ENCODE data around the gene CREB3L1. TPM values are rescaled to one million over a fixed set of nuclear protein-coding genes. Genes with fewer than 3 reads are reported as not detected.

Gene CREB3L1
- total RNA-seq, 8 experiments from 2014 or later: 0.58 to 8.8 (median 1.8) TPM

DNA sequence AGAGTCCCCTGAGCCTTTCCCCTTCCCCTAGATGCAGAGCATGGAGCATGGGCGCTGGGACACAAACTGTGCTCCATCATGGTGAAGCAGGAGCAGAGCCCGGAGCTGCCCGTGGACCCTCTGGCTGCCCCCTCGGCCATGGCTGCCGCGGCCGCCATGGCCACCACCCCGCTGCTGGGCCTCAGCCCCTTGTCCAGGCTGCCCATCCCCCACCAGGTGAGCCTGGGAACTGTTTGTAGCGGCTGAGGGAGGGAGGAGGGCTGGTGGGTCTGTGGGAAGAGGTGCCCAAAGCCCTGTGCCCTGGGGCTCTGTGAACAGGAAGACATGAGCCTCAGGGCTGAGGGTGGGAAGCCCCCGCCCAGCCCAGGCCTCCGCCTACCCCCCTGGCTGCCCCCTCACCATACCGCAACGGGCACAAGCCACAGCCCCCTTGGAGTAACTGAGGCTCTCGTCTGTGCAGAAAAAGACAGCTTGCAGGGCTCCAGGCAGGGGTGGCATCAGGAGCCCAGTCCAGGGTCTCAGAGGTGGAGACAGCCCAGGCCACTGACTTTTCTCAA, 30.4 kb downstream of the CREB3L1 start:
- Histone ChIP-seq H3K4me3 (no peak overlapping the region), H3K27ac (no peak overlapping the region), H3K4me1 (replicated peaks in 1 of 2) (no peaks in the 10 kb centered on the region)
- in situ Hi-C loops (cut with MboI; ENCODE audit: low pct_unique_long_range_greater_than_20kb in 2 of 9, low sequenced_read_pairs in 9 of 9, unreplicated experiment in 9 of 9): loop anchor here in 1 of 9 experiments (25.0 kb wide), 1 partner anchor 421 kb away; the partner anchor contains the start of gene MAPK8IP1
- ATAC-seq (replicated peaks in 6 of 8): peak in 6 of 8 experiments; percentile 8 to 22 (median 16)
- WGBS, 10 experiments: 92% methylated on average over 5 of the region's 14 CpGs; no CpG with 5 or more reads in 9 of the 10 experiments

- peak; percentile 76 to 94 (median 85) for ATAC-seq (replicated peaks in 6 of 8)
- H3K27ac ChIP-seq: no peak overlapping the region
- 0 to 100% (median 22%) methylated on average over 1 to 7 of the region's 12 CpGs; no CpG with 5 or more reads in 4 of the 10 experiments for WGBS, 10 experiments
- H3K4me1 ChIP-seq (replicated peaks in 1 of 2): no peaks in the 10 kb centered on the region
- in situ Hi-C loops (cut with MboI; ENCODE audit: low pct_unique_long_range_greater_than_20kb in 2 of 9, low sequenced_read_pairs in 9 of 9, unreplicated experiment in 9 of 9): loop anchor here in 1 of 9 experiments (25.0 kb wide), 1 partner anchor 422 kb away; the partner anchor contains the start of gene MAPK8IP1
- no peak overlapping the region for H3K4me3 ChIP-seq
Observed at GRCh38 chr11:46308631-46309419, 31.4 kb downstream of the CREB3L1 start.

- ATAC-seq (replicated peaks in 6 of 8): peak in 5 of 8 experiments; percentile 11 to 49 (median 28)
- Histone ChIP-seq H3K4me3 (no peak overlapping the region), H3K4me1 (replicated peaks in 1 of 2) (no peaks in the 10 kb centered on the region), H3K27ac (no peak overlapping the region)
- in situ Hi-C loops (cut with MboI; ENCODE audit: low pct_unique_long_range_greater_than_20kb in 2 of 9, low sequenced_read_pairs in 9 of 9, unreplicated experiment in 9 of 9): loop anchor here in 2 of 9 experiments (10.0 to 25.0 kb wide), 2 partner anchors 65 to 423 kb away; partner anchors contain the start of gene MAPK8IP1 (in 1 of the 2)
- WGBS, 10 experiments: 22 to 100% (median 80%) methylated on average over 1 to 3 of the region's 4 CpGs; no CpG with 5 or more reads in 5 of the 10 experiments
Observed at GRCh38 chr11:46309814-46310259, 32.4 kb downstream of the CREB3L1 start.

- WGBS, 10 experiments: 49 to 100% (median 75%) methylated on average over 1 to 12 of the region's 16 CpGs; no CpG with 5 or more reads in 2 of the 10 experiments
- H3K27ac ChIP-seq: no peak overlapping the region
- H3K4me3 ChIP-seq: no peak overlapping the region
- H3K4me1 ChIP-seq (replicated peaks in 1 of 2): no peaks in the 10 kb centered on the region
- in situ Hi-C loops (cut with MboI; ENCODE audit: low pct_unique_long_range_greater_than_20kb in 2 of 9, low sequenced_read_pairs in 9 of 9, unreplicated experiment in 9 of 9): loop anchor here in 2 of 9 experiments (10.0 to 25.0 kb wide), 2 partner anchors 70 to 428 kb away; partner anchors contain the start of gene MAPK8IP1 (in 1 of the 2)
- peak in 5 of 8 experiments; percentile 22 to 97 (median 87) for ATAC-seq (replicated peaks in 6 of 8)
Observed at GRCh38 chr11:46315033-46315738, 37.7 kb downstream of the CREB3L1 start.

DNA sequence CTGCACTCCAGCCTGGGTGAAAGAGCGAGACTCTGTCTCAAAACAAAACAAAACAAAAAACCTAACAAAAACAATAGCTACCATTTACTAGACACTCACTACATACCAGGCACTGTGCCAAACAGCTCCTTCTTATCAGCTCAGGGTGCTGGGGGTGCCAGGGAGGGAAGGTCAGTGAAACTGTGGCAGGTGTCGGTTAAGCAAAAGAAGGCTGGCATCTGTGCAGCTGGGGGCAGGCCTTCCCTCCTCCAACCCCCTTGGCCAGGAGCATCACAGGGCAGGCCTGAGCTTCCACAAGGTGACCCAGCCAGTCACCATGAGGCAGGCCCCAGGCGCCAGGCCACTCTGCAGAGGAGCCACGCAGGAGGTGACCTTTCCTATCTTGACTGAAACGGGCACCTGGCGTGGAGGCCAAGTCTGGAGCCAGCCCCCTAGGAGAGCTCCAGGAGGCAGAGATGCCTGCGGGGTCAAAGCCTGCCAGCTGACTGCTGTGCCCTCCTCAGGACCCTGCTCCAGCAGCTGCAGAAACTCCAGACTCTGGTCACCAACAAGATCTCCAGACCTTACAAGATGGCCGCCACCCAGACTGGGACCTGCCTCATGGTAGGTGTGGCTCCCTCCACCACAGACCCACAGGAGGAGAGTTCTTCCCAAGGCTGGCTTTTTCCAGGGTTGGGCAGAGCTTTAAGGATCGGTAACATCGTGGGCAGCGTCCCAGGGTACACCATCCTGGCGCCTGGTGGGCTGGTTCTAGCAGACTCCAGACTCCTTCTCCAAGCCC, 38.5 kb downstream of the CREB3L1 start:
- WGBS, 10 experiments: 80 to 100% (median 90%) methylated on average over 1 to 5 of the region's 12 CpGs; no CpG with 5 or more reads in 6 of the 10 experiments
- ATAC-seq (replicated peaks in 6 of 8): no peak
- no peak overlapping the region for H3K4me3 ChIP-seq
- no peaks in the 10 kb centered on the region for H3K4me1 ChIP-seq (replicated peaks in 1 of 2)
- no peak overlapping the region for H3K27ac ChIP-seq
- in situ Hi-C loops (cut with MboI; ENCODE audit: low pct_unique_long_range_greater_than_20kb in 2 of 9, low sequenced_read_pairs in 9 of 9, unreplicated experiment in 9 of 9): loop anchor here in 2 of 9 experiments (10.0 to 25.0 kb wide), 2 partner anchors 71 to 429 kb away; partner anchors contain the start of gene MAPK8IP1 (in 1 of the 2)

DNA sequence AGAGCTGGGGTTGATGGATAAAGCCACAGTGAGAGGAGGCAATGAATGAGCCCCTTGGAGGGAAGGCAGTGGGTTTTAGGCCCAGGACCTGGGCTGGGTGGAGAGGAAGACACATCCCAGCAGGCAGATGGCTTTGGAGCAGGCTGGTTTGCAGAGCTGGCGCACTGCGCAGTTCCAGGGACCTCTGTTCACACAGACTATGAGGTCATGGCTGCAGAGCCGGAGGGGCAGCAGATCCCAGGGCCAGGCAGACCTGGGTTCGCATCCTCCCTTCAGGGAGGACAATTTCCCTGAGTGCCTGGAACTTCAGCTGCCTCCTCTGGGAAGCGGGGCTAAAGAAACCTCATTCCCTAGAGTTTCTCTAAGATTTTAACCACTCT, 41.6 kb downstream of the CREB3L1 start:
- no peak overlapping the region for H3K27ac ChIP-seq
- H3K4me1 ChIP-seq (replicated peaks in 1 of 2): no peaks in the 10 kb centered on the region
- ATAC-seq (replicated peaks in 6 of 8): no peak
- in situ Hi-C loops (cut with MboI; ENCODE audit: low pct_unique_long_range_greater_than_20kb in 2 of 9, low sequenced_read_pairs in 9 of 9, unreplicated experiment in 9 of 9): loop anchor here in 2 of 9 experiments (10.0 to 25.0 kb wide), 2 partner anchors 74 to 432 kb away; partner anchors contain the start of gene MAPK8IP1 (in 1 of the 2)
- 83 to 95% (median 94%) methylated on average over 2 to 3 of the region's 5 CpGs; no CpG with 5 or more reads in 5 of the 10 experiments for WGBS, 10 experiments
- H3K4me3 ChIP-seq: no peak overlapping the region

DNA sequence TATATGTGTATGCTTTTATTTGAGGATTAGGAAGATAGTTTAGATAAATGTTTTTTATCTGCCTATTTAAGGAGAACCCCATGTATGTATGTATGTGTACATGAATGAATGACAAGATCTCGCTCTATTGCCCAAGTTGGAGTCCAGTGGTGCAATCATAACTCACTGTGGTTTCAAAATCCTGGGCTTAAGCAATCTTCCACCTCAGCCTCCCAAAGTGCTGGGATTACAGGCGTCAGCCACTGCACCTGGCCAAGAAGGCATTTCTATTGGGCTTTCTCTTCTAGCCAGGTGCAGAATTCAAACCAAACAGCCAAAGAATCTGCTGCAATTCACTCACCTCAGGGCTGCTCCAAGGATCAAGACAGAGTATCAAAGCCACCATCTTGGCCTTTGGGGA, 44.3 kb downstream of the CREB3L1 start:
- ATAC-seq (replicated peaks in 6 of 8): no peak
- no peak overlapping the region for H3K27ac ChIP-seq
- WGBS, 10 experiments: 71 to 100% (median 88%) methylated on average over 1 to 2 of the region's 2 CpGs; no CpG with 5 or more reads in 4 of the 10 experiments
- in situ Hi-C loops (cut with MboI; ENCODE audit: low pct_unique_long_range_greater_than_20kb in 2 of 9, low sequenced_read_pairs in 9 of 9, unreplicated experiment in 9 of 9): loop anchor here in 1 of 9 experiments (25.0 kb wide), 1 partner anchor 434 kb away; the partner anchor contains the start of gene MAPK8IP1
- H3K4me3 ChIP-seq: no peak overlapping the region
- no peaks in the 10 kb centered on the region for H3K4me1 ChIP-seq (replicated peaks in 1 of 2)

DNA sequence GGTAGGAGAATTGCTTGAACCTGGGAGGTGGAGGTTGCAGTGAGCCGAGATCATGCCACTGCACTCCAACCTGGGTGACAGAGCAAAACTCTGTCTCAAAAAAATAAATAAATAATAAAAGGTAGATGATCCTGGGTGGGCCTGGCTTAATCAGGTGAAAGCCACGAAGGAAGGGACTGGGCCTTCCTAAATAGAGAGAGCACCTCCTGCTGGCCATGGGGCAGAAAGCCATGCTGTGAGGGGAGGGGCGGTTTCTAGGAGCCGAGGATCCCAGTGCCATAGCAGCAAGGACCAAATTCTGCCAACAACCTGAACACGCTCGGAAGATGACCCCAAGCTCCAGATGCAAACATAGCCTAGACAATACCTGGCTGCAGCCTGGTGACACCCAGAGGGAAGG, 45.3 kb downstream of the CREB3L1 start:
- H3K4me1 ChIP-seq (replicated peaks in 1 of 2): no peaks in the 10 kb centered on the region
- no peak overlapping the region for H3K4me3 ChIP-seq
- H3K27ac ChIP-seq: no peak overlapping the region
- in situ Hi-C loops (cut with MboI; ENCODE audit: low pct_unique_long_range_greater_than_20kb in 2 of 9, low sequenced_read_pairs in 9 of 9, unreplicated experiment in 9 of 9): loop anchor here in 1 of 9 experiments (25.0 kb wide), 1 partner anchor 435 kb away; the partner anchor contains the start of gene MAPK8IP1
- peak in 2 of 8 experiments; percentile 37 to 44 for ATAC-seq (replicated peaks in 6 of 8)
- 20 to 94% (median 82%) methylated on average over 1 to 4 of the region's 6 CpGs; no CpG with 5 or more reads in 2 of the 10 experiments for WGBS, 10 experiments

- 73 to 100% (median 95%) methylated on average over 1 to 6 of the region's 10 CpGs for WGBS, 10 experiments
- Histone ChIP-seq H3K4me1 (replicated peaks in 1 of 2) (peaks cover 15 to 16% of the 10 kb centered on the region in 2 donors), H3K27ac (no peak overlapping the region), H3K4me3 (no peak overlapping the region)
- in situ Hi-C loops (cut with MboI; ENCODE audit: low pct_unique_long_range_greater_than_20kb in 2 of 9, low sequenced_read_pairs in 9 of 9, unreplicated experiment in 9 of 9): no loop called here
- ATAC-seq (replicated peaks in 6 of 8): peak in 1 of 8 experiments; percentile 40
Observed at GRCh38 chr11:46326813-46327416, 49.5 kb downstream of the CREB3L1 start.

DNA sequence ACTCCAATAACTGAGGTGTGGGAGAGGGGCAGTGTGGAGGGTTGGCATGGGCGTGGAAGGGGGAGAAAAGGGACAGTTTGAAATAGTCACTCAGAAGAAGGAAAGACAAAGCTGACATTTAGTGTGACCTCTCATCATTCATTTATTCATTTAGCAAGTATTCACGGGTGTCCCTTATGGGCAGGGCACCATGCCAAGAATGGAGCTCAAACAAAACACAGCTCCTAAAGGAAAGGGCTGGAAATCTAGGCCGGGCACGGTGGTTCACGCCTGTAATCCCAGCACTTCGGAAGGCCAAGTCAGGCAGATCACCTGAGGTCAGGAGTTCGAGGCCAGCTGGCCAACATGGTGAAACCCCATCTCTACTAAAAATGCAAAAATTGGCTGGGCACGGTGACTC, 50.4 kb downstream of the CREB3L1 start:
- no peak overlapping the region for H3K4me3 ChIP-seq
- ATAC-seq (replicated peaks in 6 of 8): no peak
- WGBS, 10 experiments: 33 to 92% (median 69%) methylated on average over 1 to 6 of the region's 8 CpGs; no CpG with 5 or more reads in 4 of the 10 experiments
- no peak overlapping the region for H3K27ac ChIP-seq
- peaks cover 15 to 22% of the 10 kb centered on the region in 2 donors for H3K4me1 ChIP-seq (replicated peaks in 1 of 2)
- in situ Hi-C loops (cut with MboI; ENCODE audit: low pct_unique_long_range_greater_than_20kb in 2 of 9, low sequenced_read_pairs in 9 of 9, unreplicated experiment in 9 of 9): no loop called here

- no peak for ATAC-seq (replicated peaks in 6 of 8)
- WGBS, 10 experiments: 0 to 90% (median 42%) methylated on average over 1 to 4 of the region's 5 CpGs
- peaks cover 15 to 27% of the 10 kb centered on the region in 2 donors for H3K4me1 ChIP-seq (replicated peaks in 1 of 2)
- in situ Hi-C loops (cut with MboI; ENCODE audit: low pct_unique_long_range_greater_than_20kb in 2 of 9, low sequenced_read_pairs in 9 of 9, unreplicated experiment in 9 of 9): no loop called here
- peak overlapping the region in 1 of 2 donors; percentile 1 for H3K27ac ChIP-seq
- H3K4me3 ChIP-seq: peak overlapping the region in 1 of 5 donors; percentile 2
Observed at GRCh38 chr11:46330154-46330553, 52.7 kb downstream of the CREB3L1 start.

Data from motor neuron (in vitro differentiated cells).